Trophoblast cell (in vitro differentiated cells and primary cell): ENCODE measurements around the gene HACD3.
A peak's percentile ranks its signal among the peaks of the same experiment; 100 is the strongest.

Experiments
- DNase-seq, 2 donors: peaks; one replicate each; pipeline ENCODE4 v3.0.0-alpha.2; 2016
- H2AFZ ChIP-seq: 2 replicates; pipeline ENCODE4 v1.6.1; 2013; ENCODE audit warnings: low read length, moderate library complexity, mild to moderate bottlenecking; ENCODE audit not compliant: insufficient read depth, poor library complexity
- H2AK5ac ChIP-seq: 2 replicates; pipeline ENCODE4 v1.6.1; 2013; ENCODE audit warnings: mild to moderate bottlenecking, low read length
- H2BK120ac ChIP-seq: 2 replicates; pipeline ENCODE4 v1.6.1; 2013; ENCODE audit warnings: low read length, mild to moderate bottlenecking, moderate library complexity; ENCODE audit not compliant: insufficient read depth, poor library complexity
- H2BK12ac ChIP-seq: 2 replicates; pipeline ENCODE4 v1.6.1; 2013; ENCODE audit warnings: mild to moderate bottlenecking, low read length, moderate library complexity
- H2BK5ac ChIP-seq: 2 replicates; pipeline ENCODE4 v1.6.1; 2013; ENCODE audit warnings: low read length, low read depth, moderate library complexity, mild to moderate bottlenecking; ENCODE audit not compliant: poor library complexity
- H3K14ac ChIP-seq: 2 replicates; pipeline ENCODE4 v1.6.1; 2013; ENCODE audit warnings: mild to moderate bottlenecking, low read length
- H3K18ac ChIP-seq: 2 replicates; pipeline ENCODE4 v1.6.1; 2013; ENCODE audit warnings: mild to moderate bottlenecking, low read length
- H3K23ac ChIP-seq: 2 replicates; pipeline ENCODE4 v1.6.1; 2013; ENCODE audit warnings: low read length
- H3K27ac ChIP-seq: 2 replicates; pipeline ENCODE4 v1.5.1; 2013; ENCODE audit warnings: low read depth, mild to moderate bottlenecking, inconsistent platforms, low read length, moderate library complexity
- H3K27me3 ChIP-seq: 2 replicates; pipeline ENCODE4 v1.6.1; 2013; ENCODE audit warnings: inconsistent platforms, mild to moderate bottlenecking, low read length, moderate library complexity; ENCODE audit not compliant: insufficient read depth
- H3K36me3 ChIP-seq, 2 experiments: 1 replicate in 1 of 2; 2 replicates in 1 of 2; pipeline ENCODE4 v1.6.1; 2013; ENCODE audit warnings: low read length in 2 of 2, mild to moderate bottlenecking in 2 of 2, moderate library complexity in 1 of 2; ENCODE audit not compliant: insufficient read depth in 2 of 2, control insufficient read depth in 1 of 2
- H3K4ac ChIP-seq: 2 replicates; pipeline ENCODE4 v1.6.1; 2013; ENCODE audit warnings: low read depth, mild to moderate bottlenecking, low read length, moderate library complexity
- H3K4me1 ChIP-seq, 2 experiments: 1 replicate in 1 of 2; 2 replicates in 1 of 2; pipeline ENCODE4 v1.6.1; 2013; ENCODE audit warnings: low read length in 2 of 2, mild to moderate bottlenecking in 2 of 2, moderate library complexity in 1 of 2; ENCODE audit not compliant: insufficient read depth in 2 of 2, control insufficient read depth in 1 of 2
- H3K4me2 ChIP-seq: 2 replicates; pipeline ENCODE4 v1.6.1; 2013; ENCODE audit warnings: inconsistent platforms, mild to moderate bottlenecking, low read length, moderate library complexity
- H3K4me3 ChIP-seq: 2 replicates; pipeline ENCODE4 v1.5.1; 2013; ENCODE audit warnings: mild to moderate bottlenecking, low read depth, low read length, inconsistent platforms
- H3K79me1 ChIP-seq: one replicate; pipeline ENCODE4 v1.6.1; 2013; ENCODE audit warnings: low read length
- H3K79me2 ChIP-seq: 2 replicates; pipeline ENCODE4 v1.6.1; 2013; ENCODE audit warnings: low read length, mild to moderate bottlenecking; ENCODE audit not compliant: control insufficient read depth, insufficient read depth, poor library complexity
- H3K9ac ChIP-seq: 2 replicates; pipeline ENCODE4 v1.6.1; 2013; ENCODE audit warnings: mild to moderate bottlenecking, low read length
- H3K9me3 ChIP-seq: 2 replicates; pipeline ENCODE4 v1.6.1; 2013; ENCODE audit warnings: low read depth, mild to moderate bottlenecking, control low read depth, inconsistent platforms, low read length; ENCODE audit not compliant: insufficient read depth
- H4K12ac ChIP-seq: 2 replicates; pipeline ENCODE4 v1.6.1; 2013; ENCODE audit warnings: low read depth, mild to moderate bottlenecking, low read length, moderate library complexity
- H4K8ac ChIP-seq: 2 replicates; pipeline ENCODE4 v1.6.1; 2013; ENCODE audit warnings: low read depth, mild to moderate bottlenecking, low read length, moderate library complexity
- H4K91ac ChIP-seq: one replicate; pipeline ENCODE4 v1.6.1; 2013; ENCODE audit warnings: low read depth, mild to moderate bottlenecking, low read length, moderate library complexity
- WGBS: extraction: QIAGEN DNeasy Blood & Tissue Kit; methylation state at CpG from one replicate; pipeline ENCODE4 v1.1.7; 2013; ENCODE audit warnings: missing lambda C conversion rate; ENCODE audit not compliant: insufficient read length, insufficient coverage; ENCODE audit errors: extremely low coverage; 5-methylcytosine and 5-hydroxymethylcytosine counted together

Gene HACD3

DNA sequence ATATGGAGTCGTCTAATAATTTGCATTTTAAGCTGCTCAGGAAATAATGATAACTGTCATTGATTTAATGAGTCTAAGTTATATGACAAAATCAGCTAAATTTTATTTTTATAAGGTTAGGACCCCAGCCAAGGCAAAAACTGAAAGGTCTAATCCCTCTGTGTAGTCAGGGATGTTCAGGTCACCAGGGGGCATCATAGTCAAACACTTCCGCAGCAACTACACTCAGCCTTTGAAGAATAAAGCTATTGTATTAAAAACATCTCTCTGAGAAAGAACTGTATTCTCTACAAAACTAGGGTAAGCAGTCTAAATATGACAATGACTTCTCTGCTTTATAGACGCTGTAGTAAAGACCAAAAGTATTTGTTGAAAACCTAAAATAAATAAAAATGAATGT is 65.7 kb downstream of the HACD3 start:
- Histone ChIP-seq H3K79me2 (no peaks in the 10 kb centered on the region), H3K4me3 (no peak overlapping the region), H4K91ac (no peak overlapping the region), H2BK12ac (no peak overlapping the region), H2BK5ac (no peak overlapping the region), H3K23ac (no peak overlapping the region), H3K79me1 (no peaks in the 10 kb centered on the region), H2AFZ (no peak overlapping the region), H4K8ac (no peak overlapping the region), H3K27ac (no peak overlapping the region), H3K27me3 (no peaks in the 10 kb centered on the region), H3K9ac (no peak overlapping the region), H2AK5ac (no peak overlapping the region), H3K4ac (no peak overlapping the region), H3K9me3 (no peaks in the 10 kb centered on the region), H3K4me2 (no peak overlapping the region), H2BK120ac (no peak overlapping the region), H3K18ac (no peak overlapping the region), H4K12ac (no peak overlapping the region), H3K4me1 (no peaks in the 10 kb centered on the region), H3K14ac (no peak overlapping the region), H3K36me3 (peaks cover 9 to 21% of the 10 kb centered on the region in 2 experiments)
- no CpG with 5 or more reads among the region's 3 CpGs for WGBS
- peak; percentile 10 to 43 for DNase-seq

DNA sequence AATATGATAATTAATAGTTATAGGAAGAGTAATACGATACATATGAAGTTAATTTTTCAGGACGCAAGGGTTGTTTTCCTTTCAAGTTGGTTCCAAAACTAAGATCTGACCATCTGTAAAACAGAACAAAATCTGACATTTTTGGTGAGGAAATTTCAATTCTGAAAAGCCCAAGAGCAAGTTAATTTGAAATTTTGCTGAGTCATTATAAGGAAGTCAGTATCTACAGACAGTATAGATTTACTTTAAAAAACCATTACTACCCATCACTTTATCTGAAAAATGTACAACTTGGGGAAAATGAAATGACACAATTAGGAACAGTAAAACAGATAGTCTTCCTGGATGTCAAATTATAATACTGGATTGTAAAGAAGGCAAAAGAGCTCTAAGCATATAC is 68.2 kb downstream of the HACD3 start:
- H3K27me3 ChIP-seq, result no peaks in the 10 kb centered on the region
- H3K14ac ChIP-seq, result no peak overlapping the region
- H4K12ac ChIP-seq, result no peak overlapping the region
- H2BK5ac ChIP-seq, result no peak overlapping the region
- peaks cover 9 to 16% of the 10 kb centered on the region in 2 experiments for H3K36me3 ChIP-seq
- H2AK5ac ChIP-seq, result no peak overlapping the region
- H3K27ac ChIP-seq, result no peak overlapping the region
- no CpG with 5 or more reads among the region's 2 CpGs for WGBS
- DNase-seq, result no peak
- H2BK120ac ChIP-seq, result no peak overlapping the region
- H3K9me3 ChIP-seq, result no peaks in the 10 kb centered on the region
- no peak overlapping the region for H3K18ac ChIP-seq
- no peak overlapping the region for H3K4me2 ChIP-seq
- no peaks in the 10 kb centered on the region for H3K4me1 ChIP-seq
- H4K91ac ChIP-seq, result no peak overlapping the region
- H3K23ac ChIP-seq, result no peak overlapping the region
- no peak overlapping the region for H4K8ac ChIP-seq
- H2AFZ ChIP-seq, result no peak overlapping the region
- no peaks in the 10 kb centered on the region for H3K79me1 ChIP-seq
- H3K9ac ChIP-seq, result no peak overlapping the region
- no peak overlapping the region for H3K4ac ChIP-seq
- H3K79me2 ChIP-seq, result no peaks in the 10 kb centered on the region
- H2BK12ac ChIP-seq, result no peak overlapping the region
- no peak overlapping the region for H3K4me3 ChIP-seq

DNA sequence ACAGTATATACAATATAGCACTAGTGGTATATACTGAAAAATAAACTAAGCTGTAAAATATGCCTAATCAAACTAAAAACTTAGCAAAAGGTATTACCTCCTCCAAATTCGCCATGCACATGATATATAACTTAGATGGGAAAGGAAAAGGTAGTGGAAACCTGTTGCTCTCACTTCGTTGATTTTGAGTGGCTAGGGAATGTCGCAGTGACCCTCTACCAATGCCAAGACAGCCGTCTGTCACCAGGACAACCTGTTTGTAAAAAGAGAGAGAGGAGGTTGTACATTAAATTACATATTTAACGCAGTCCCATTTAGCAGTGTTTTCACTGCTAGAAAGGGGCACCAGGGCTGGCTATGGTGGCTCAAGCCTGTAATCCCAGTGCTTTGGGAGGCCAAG is 69.4 kb downstream of the HACD3 start:
- Histone ChIP-seq H4K12ac (no peak overlapping the region), H3K79me1 (no peaks in the 10 kb centered on the region), H3K18ac (no peak overlapping the region), H2BK120ac (no peak overlapping the region), H3K4me1 (no peaks in the 10 kb centered on the region), H3K36me3 (peaks cover 12 to 22% of the 10 kb centered on the region in 2 experiments), H4K91ac (no peak overlapping the region), H2AFZ (no peak overlapping the region), H3K4me3 (no peak overlapping the region), H3K79me2 (no peaks in the 10 kb centered on the region), H3K23ac (no peak overlapping the region), H3K27ac (no peak overlapping the region), H3K4ac (no peak overlapping the region), H4K8ac (no peak overlapping the region), H2BK5ac (no peak overlapping the region), H3K9me3 (no peaks in the 10 kb centered on the region), H3K9ac (no peak overlapping the region), H3K4me2 (no peak overlapping the region), H3K14ac (no peak overlapping the region), H3K27me3 (no peaks in the 10 kb centered on the region), H2BK12ac (no peak overlapping the region), H2AK5ac (no peak overlapping the region)
- no CpG with 5 or more reads among the region's 5 CpGs for WGBS
- no peak for DNase-seq

DNA sequence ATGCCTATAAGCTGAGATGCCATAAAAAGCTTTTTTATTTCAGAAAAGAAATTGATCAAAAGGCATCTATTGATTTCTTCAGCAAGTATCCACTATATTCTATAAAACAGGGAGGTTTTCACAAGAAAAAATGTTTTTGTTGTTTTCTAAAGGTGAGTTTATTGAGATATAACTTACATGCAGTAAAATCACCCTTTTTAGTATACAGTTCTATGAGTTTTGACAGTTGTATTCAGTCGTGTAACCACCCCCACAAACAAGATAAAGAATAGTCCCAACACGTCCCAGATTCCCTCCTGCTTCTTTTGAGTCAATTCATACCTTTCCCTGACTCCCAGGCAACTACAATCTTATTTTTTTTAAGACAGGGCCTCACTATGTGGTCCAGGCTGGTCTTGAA is 72.9 kb downstream of the HACD3 start:
- Histone ChIP-seq H2BK5ac (no peak overlapping the region), H2AFZ (no peak overlapping the region), H4K91ac (no peak overlapping the region), H3K4me3 (no peak overlapping the region), H2BK12ac (no peak overlapping the region), H4K8ac (no peak overlapping the region), H3K14ac (no peak overlapping the region), H3K4ac (no peak overlapping the region), H3K27me3 (no peaks in the 10 kb centered on the region), H3K9ac (no peak overlapping the region), H3K23ac (no peak overlapping the region), H4K12ac (no peak overlapping the region), H3K4me1 (no peaks in the 10 kb centered on the region), H2BK120ac (no peak overlapping the region), H3K27ac (no peak overlapping the region), H3K4me2 (no peak overlapping the region), H3K79me1 (no peaks in the 10 kb centered on the region), H2AK5ac (no peak overlapping the region), H3K9me3 (no peaks in the 10 kb centered on the region), H3K36me3 (peaks cover 12 to 24% of the 10 kb centered on the region in 2 experiments), H3K79me2 (no peaks in the 10 kb centered on the region), H3K18ac (no peak overlapping the region)
- no peak for DNase-seq
- no CpG with 5 or more reads among the region's 2 CpGs for WGBS
